Measurements from ENCODE around the gene SRPK3. TPM values are rescaled to one million over a fixed set of nuclear protein-coding genes. Genes with fewer than 3 reads are reported as not detected.

The SRPK3 gene
- total RNA-seq, 1 donor from 2014 or later: 0.18 TPM

DNA sequence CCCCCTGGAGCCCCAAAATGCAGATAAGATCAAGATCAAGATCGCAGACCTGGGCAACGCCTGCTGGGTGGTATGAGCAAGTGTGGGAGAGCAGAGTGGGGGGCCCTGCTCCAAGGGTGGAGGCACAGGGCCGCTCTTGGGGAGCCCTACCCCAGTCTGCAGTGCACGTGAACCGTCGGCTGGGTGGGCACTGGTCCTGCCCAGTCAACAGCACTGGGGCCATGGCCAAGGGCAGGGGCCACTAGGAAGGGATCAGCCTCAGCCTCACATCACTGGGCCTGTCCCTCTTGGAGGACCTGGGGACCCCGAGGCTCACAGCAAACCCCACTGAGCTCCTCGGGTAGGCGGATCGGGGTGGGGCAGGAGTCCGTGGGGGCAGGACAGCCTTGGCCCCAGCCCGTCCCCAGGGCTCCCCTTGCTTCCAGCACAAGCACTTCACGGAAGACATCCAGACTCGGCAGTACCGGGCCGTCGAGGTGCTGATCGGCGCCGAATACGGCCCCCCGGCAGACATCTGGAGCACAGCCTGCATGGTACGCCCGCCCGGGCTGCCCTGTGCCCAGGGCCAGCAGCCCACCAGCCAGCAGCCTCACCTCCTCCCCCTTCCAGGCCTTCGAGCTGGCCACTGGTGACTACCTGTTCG, 3.6 kb downstream of the SRPK3 start:
- DNase-seq (ENCODE audit: low spot score): no peak
- TF ChIP-seq, protein P1, sequence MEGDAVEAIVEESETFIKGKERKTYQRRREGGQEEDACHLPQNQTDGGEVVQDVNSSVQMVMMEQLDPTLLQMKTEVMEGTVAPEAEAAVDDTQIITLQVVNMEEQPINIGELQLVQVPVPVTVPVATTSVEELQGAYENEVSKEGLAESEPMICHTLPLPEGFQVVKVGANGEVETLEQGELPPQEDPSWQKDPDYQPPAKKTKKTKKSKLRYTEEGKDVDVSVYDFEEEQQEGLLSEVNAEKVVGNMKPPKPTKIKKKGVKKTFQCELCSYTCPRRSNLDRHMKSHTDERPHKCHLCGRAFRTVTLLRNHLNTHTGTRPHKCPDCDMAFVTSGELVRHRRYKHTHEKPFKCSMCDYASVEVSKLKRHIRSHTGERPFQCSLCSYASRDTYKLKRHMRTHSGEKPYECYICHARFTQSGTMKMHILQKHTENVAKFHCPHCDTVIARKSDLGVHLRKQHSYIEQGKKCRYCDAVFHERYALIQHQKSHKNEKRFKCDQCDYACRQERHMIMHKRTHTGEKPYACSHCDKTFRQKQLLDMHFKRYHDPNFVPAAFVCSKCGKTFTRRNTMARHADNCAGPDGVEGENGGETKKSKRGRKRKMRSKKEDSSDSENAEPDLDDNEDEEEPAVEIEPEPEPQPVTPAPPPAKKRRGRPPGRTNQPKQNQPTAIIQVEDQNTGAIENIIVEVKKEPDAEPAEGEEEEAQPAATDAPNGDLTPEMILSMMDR (IDR thresholded peaks at IDR 0.05; ENCODE audit: unreplicated experiment): no peak
- Mint-ChIP-seq H3K9me3 (ENCODE audit: unreplicated experiment) (no peaks in the 10 kb centered on the region), H3K4me1 (ENCODE audit: unreplicated experiment) (no peaks in the 10 kb centered on the region), H3K4me3 (ENCODE audit: unreplicated experiment) (no peak overlapping the region), H3K27ac (ENCODE audit: unreplicated experiment) (no peak overlapping the region), H3K36me3 (ENCODE audit: low read depth, unreplicated experiment) (peaks cover 5% of the 10 kb centered on the region), H3K27me3 (ENCODE audit: unreplicated experiment) (no peaks in the 10 kb centered on the region)

DNA sequence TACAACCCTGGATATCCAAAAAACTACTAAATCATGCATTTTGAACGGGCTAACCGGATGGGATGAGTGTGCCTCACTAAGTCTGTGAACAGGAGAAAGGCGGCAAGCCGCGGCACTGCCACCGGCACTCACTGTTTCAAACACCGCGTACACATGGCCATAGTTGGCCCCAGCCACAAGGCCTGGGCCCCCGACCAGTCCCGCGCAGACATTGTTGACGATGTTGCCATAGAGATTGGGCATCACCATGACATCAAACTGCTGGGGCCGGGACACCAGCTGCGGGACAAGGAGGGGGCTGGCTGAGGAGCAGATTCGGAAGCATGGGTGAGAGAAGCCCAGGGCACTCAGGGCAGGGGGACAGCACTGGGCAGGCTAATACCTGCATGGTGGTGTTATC, 5.8 kb downstream of the SRPK3 start:
- DNase-seq (ENCODE audit: low spot score): no peak
- Mint-ChIP-seq H3K36me3 (ENCODE audit: low read depth, unreplicated experiment) (peaks cover 5% of the 10 kb centered on the region), H3K27ac (ENCODE audit: unreplicated experiment) (no peak overlapping the region), H3K4me1 (ENCODE audit: unreplicated experiment) (no peaks in the 10 kb centered on the region), H3K27me3 (ENCODE audit: unreplicated experiment) (no peaks in the 10 kb centered on the region), H3K9me3 (ENCODE audit: unreplicated experiment) (no peaks in the 10 kb centered on the region), H3K4me3 (ENCODE audit: unreplicated experiment) (no peak overlapping the region)
- TF ChIP-seq, protein P1 (IDR thresholded peaks at IDR 0.05; ENCODE audit: unreplicated experiment): no peak

DNA sequence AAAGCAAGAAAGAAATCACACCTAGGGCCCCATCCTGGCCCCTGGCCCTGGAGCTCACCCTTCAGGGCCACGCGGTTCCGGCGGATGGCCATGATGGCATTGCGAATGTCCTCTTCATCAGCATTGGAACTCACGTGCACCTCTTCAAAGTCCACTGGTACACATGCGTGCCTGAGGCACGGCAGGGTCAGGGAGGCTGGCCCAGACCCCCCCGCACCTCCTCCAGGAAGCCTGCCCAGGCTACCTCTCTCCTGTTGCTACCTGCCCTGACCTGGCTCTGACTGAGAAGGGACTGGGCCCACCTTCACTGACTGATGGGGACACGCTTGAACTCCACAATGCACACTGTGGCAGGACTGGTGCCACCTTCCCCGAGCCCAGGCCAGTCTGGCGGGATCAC, 8.8 kb downstream of the SRPK3 start:
- Mint-ChIP-seq H3K27me3 (ENCODE audit: unreplicated experiment) (peaks cover 1% of the 10 kb centered on the region), H3K36me3 (ENCODE audit: low read depth, unreplicated experiment) (peaks cover 5% of the 10 kb centered on the region), H3K4me1 (ENCODE audit: unreplicated experiment) (peaks cover 5% of the 10 kb centered on the region), H3K9me3 (ENCODE audit: unreplicated experiment) (no peaks in the 10 kb centered on the region), H3K27ac (ENCODE audit: unreplicated experiment) (no peak overlapping the region), H3K4me3 (ENCODE audit: unreplicated experiment) (no peak overlapping the region)
- TF ChIP-seq, protein P1 (IDR thresholded peaks at IDR 0.05; ENCODE audit: unreplicated experiment): no peak
- no peak for DNase-seq (ENCODE audit: low spot score)

DNA sequence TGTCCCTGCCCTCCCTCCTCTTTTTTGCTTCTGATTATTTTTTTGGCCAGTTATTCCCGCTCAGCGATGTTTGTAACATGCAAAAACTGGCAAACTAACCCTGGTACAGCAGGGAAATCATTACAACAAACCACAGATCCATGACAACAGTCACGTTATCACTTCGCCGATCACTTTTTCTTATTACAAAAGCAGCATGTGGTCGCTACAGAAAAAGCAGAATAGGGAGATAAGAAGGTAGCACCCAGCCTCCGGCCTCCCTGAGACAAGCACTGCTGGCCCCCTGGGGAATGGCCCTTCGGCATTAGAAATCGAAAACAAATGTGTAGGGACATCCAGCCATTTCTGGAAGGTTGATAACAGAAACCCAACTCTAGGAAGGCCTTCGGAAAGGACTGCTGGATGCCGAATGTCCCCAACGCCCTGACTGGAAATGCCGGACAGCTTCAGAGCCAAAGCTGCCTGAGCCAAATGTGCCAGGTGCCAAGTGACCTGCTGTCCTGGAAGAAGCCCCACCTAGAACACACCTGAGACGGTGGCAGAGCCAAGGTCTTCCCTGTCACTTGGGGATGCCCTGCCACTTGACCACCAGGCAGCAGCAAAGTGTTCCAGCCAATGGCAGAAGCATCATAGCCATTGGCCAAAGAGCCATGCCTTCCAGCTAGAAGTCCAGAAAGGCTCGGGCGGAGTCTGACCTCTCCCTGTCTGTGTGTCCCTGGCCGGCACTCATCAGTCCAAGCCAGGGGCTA, 10.4 kb downstream of the SRPK3 start:
- Mint-ChIP-seq H3K27ac (ENCODE audit: unreplicated experiment) (no peak overlapping the region), H3K9me3 (ENCODE audit: unreplicated experiment) (no peaks in the 10 kb centered on the region), H3K27me3 (ENCODE audit: unreplicated experiment) (peaks cover 1% of the 10 kb centered on the region), H3K4me3 (ENCODE audit: unreplicated experiment) (no peak overlapping the region), H3K4me1 (ENCODE audit: unreplicated experiment) (peaks cover 5% of the 10 kb centered on the region), H3K36me3 (ENCODE audit: low read depth, unreplicated experiment) (peaks cover 5% of the 10 kb centered on the region)
- TF ChIP-seq, protein P1 (IDR thresholded peaks at IDR 0.05; ENCODE audit: unreplicated experiment): no peak
- DNase-seq (ENCODE audit: low spot score): no peak

DNA sequence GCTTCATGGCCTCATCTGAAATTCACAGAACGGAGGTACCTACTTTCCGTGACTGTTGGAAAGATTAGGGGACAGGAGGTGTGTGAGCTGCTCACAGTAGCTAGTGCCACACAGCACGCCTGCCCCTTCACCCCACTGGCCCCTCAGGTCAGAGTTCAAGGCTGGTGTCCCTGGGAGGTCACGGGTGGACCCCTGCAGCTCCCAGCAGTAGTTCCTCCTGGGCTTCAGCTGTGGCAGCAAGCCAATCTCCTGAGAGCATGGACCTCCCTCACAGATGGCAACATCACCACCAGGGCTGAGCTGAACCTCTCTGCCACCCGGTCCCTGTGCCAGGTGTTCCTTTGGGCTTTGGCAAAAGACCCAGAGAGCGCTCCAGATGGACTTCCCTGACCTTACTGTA, 11.5 kb downstream of the SRPK3 start:
- no peak overlapping the region for H3K4me3 Mint-ChIP-seq (ENCODE audit: unreplicated experiment)
- H3K4me1 Mint-ChIP-seq (ENCODE audit: unreplicated experiment): peaks cover 5% of the 10 kb centered on the region
- H3K27ac Mint-ChIP-seq (ENCODE audit: unreplicated experiment): no peak overlapping the region
- H3K36me3 Mint-ChIP-seq (ENCODE audit: low read depth, unreplicated experiment): no peaks in the 10 kb centered on the region
- no peak for DNase-seq (ENCODE audit: low spot score)
- peaks cover 1% of the 10 kb centered on the region for H3K27me3 Mint-ChIP-seq (ENCODE audit: unreplicated experiment)
- TF ChIP-seq, protein P1 (IDR thresholded peaks at IDR 0.05; ENCODE audit: unreplicated experiment): no peak
- H3K9me3 Mint-ChIP-seq (ENCODE audit: unreplicated experiment): no peaks in the 10 kb centered on the region

All from endothelial cell (in vitro differentiated cells).